Lung (tissue), 12 donors: Measurements from ENCODE around the gene F11R. TPM values are rescaled to one million over a fixed set of nuclear protein-coding genes. Genes with fewer than 3 reads are reported as not detected.

ENCODE experiments used
- ATAC-seq: fragments of 200-7000 bp; cut with Tn5 transposase; one replicate; pipeline ENCODE4 v1.9.1; 2020; ENCODE audit warnings: moderate number of reproducible peaks; ENCODE audit not compliant: insufficient read depth, low FRiP score
- DNase-seq, 3 donors: peaks; one replicate each; pipeline ENCODE4 v3.0.0-alpha.2; 2013 to 2017
- H3K27ac ChIP-seq, 2 donors: one replicate each; pipeline ENCODE4 v1.5.1; 2013; ENCODE audit warnings: mild to moderate bottlenecking in 2 of 2, moderate library complexity in 2 of 2, control low read depth in 1 of 2, inconsistent platforms in 1 of 2, low read depth in 1 of 2, low read length in 1 of 2
- H3K27me3 ChIP-seq, 3 donors: one replicate each; pipeline ENCODE4 v1.5.1; 2013; ENCODE audit warnings: low read length in 2 of 3; ENCODE audit not compliant: control insufficient read depth in 3 of 3, insufficient read depth in 3 of 3
- H3K36me3 ChIP-seq, 4 donors: one replicate each; pipeline ENCODE4 v1.5.1; 2013; ENCODE audit warnings: low read length in 4 of 4, mild to moderate bottlenecking in 1 of 4, moderate library complexity in 1 of 4; ENCODE audit not compliant: control insufficient read depth in 4 of 4, insufficient read depth in 4 of 4
- H3K4me1 ChIP-seq, 5 donors: one replicate each; pipeline ENCODE4 v1.5.1; 2013; ENCODE audit warnings: low read length in 5 of 5, mild to moderate bottlenecking in 2 of 5, moderate library complexity in 1 of 5; ENCODE audit not compliant: control insufficient read depth in 5 of 5, insufficient read depth in 5 of 5
- H3K4me3 ChIP-seq: one replicate; pipeline ENCODE4 v1.5.1; 2013; ENCODE audit warnings: mild to moderate bottlenecking, control low read depth, moderate library complexity
- H3K9ac ChIP-seq, 2 donors: one replicate each; pipeline ENCODE4 v1.5.1; 2013; ENCODE audit warnings: low read length in 2 of 2, control low read depth in 1 of 2; ENCODE audit not compliant: insufficient read depth in 1 of 2
- H3K9me3 ChIP-seq, 4 donors: one replicate each; pipeline ENCODE4 v1.5.1; 2013; ENCODE audit warnings: low read length in 3 of 4, mild to moderate bottlenecking in 1 of 4, moderate library complexity in 1 of 4; ENCODE audit not compliant: control insufficient read depth in 4 of 4, insufficient read depth in 3 of 4
- CTCF ChIP-seq: IDR thresholded peaks from 2 replicates; pipeline ENCODE4 v1.5.1; 2012; ENCODE audit warnings: mild to moderate bottlenecking; ENCODE audit errors: control extremely low read depth, extremely low read depth
- WGBS, 2 donors: extraction: QIAGEN DNeasy Blood & Tissue Kit; methylation state at CpG; one replicate each; pipeline ENCODE4 v1.1.7; 2013; 5-methylcytosine and 5-hydroxymethylcytosine counted together
- polyA plus RNA-seq, 2 donors: library from polyadenylated mRNA; stranded (reverse); fragments of 200-250 nt; gene quantifications; one replicate each; pipeline ENCODE4 v1.2.1, GENCODE V29; 2013
- total RNA-seq, 2 donors: library from RNA; depleted of rRNA in 1 of 2; stranded (reverse); fragments of >200 nt in 1 of 2; gene quantifications; one replicate each; pipeline ENCODE4 v1.2.1, GENCODE V29; 2014 to 2021
- donor health status: control.
- donor health status: control.
- donor health status: Bipolar disorder and iron deficiency.
- donor health status: healthy.
- donor health status: DM: yes; HTN: yes; CAD: no.

F11R gene
- total and polyA plus RNA-seq, 4 donors: 91.7 to 201 (median 140) TPM

GRCh38 chr1:161013488-161014230, 7.3 kb downstream of the F11R start:
- Histone ChIP-seq H3K36me3 (no peaks in the 10 kb centered on the region), H3K4me1 (peaks cover 4 to 24% (median 12%) of the 10 kb centered on the region in 5 donors), H3K27ac (peak overlapping the region; percentile 65 to 91), H3K9me3 (no peaks in the 10 kb centered on the region), H3K9ac (peak overlapping the region in 1 of 2 donors; percentile 68), H3K27me3 (no peaks in the 10 kb centered on the region), H3K4me3 (no peak overlapping the region)
- TF ChIP-seq CTCF: no peak
- DNase-seq: peak; percentile 86 to 94 (median 92)
- peak; percentile 77 for ATAC-seq
- WGBS, 2 donors: 3 to 9% methylated on average over 15 of the region's 15 CpGs

GRCh38 chr1:161013131-161013487, 7.8 kb downstream of the F11R start:
- Histone ChIP-seq H3K4me1 (peaks cover 4 to 26% (median 12%) of the 10 kb centered on the region in 5 donors), H3K27ac (peak overlapping the region; percentile 65 to 91), H3K4me3 (no peak overlapping the region), H3K9ac (no peak overlapping the region), H3K9me3 (no peaks in the 10 kb centered on the region), H3K27me3 (no peaks in the 10 kb centered on the region), H3K36me3 (no peaks in the 10 kb centered on the region)
- no peak for DNase-seq
- no peak for TF ChIP-seq CTCF
- no peak for ATAC-seq

GRCh38 chr1:161012420-161012819, 8.5 kb downstream of the F11R start:
- no peak for ATAC-seq
- no peak overlapping the region for H3K9ac ChIP-seq

More at GRCh38 chr1:161012420-161012819, 8.5 kb downstream of the F11R start:
- DNase-seq: no peak
- Histone ChIP-seq H3K4me3 (no peak overlapping the region), H3K27me3 (no peaks in the 10 kb centered on the region), H3K36me3 (no peaks in the 10 kb centered on the region), H3K4me1 (peaks cover 4 to 26% (median 14%) of the 10 kb centered on the region in 5 donors), H3K27ac (peak overlapping the region in 1 of 2 donors; percentile 89), H3K9me3 (no peaks in the 10 kb centered on the region)
- TF ChIP-seq CTCF: no peak
- 85 to 86% methylated on average over 3 of the region's 3 CpGs for WGBS, 2 donors
